GM13977 (cell line): ENCODE data around the gene ELOB.

Source experiments
- DNase-seq: peaks from one replicate; pipeline ENCODE4 v3.0.0; 2012; ENCODE audit warnings: low spot score
- CTCF ChIP-seq: IDR thresholded peaks from 2 replicates; pipeline ENCODE4 v1.5.1; 2012; ENCODE audit warnings: mild to moderate bottlenecking, control low read depth; ENCODE audit not compliant: insufficient read depth; ENCODE audit errors: extremely low read depth, missing control alignments
- in situ Hi-C: fragments of 300-500 bp; cut with MboI; formaldehyde crosslinking; loops from one replicate; pipeline ENCODE4 v1.12.0; 2022; ENCODE audit warnings: low sequenced_read_pairs, low pct_unique_long_range_greater_than_20kb, mixed read lengths, inconsistent platforms; ENCODE audit not compliant: unreplicated experiment

ELOB gene

GRCh38 chr16:2785101-2785991, 8.3 kb upstream of the ELOB start:
- TF ChIP-seq CTCF, result peak; percentile 5
- DNase-seq, result no peak
- in situ Hi-C loops, result no loop called here

GRCh38 chr16:2784358-2785100, 7.4 kb upstream of the ELOB start:
- in situ Hi-C loops, result no loop called here
- no peak for DNase-seq
- TF ChIP-seq CTCF, result no peak

GRCh38 chr16:2783581-2784357, 6.7 kb upstream of the ELOB start:
- no peak for DNase-seq
- no peak for TF ChIP-seq CTCF
- in situ Hi-C loops, result no loop called here

GRCh38 chr16:2782583-2783351, 5.7 kb upstream of the ELOB start:
- in situ Hi-C loops, result no loop called here
- DNase-seq, result no peak
- no peak for TF ChIP-seq CTCF

GRCh38 chr16:2779978-2780898, 3.2 kb upstream of the ELOB start:
- no peak for DNase-seq
- in situ Hi-C loops, result no loop called here
- TF ChIP-seq CTCF, result no peak
